Brain microvascular endothelial cell (primary cell): ENCODE data around the gene SPATA12.

ENCODE experiments used
- DNase-seq: peaks from one replicate; pipeline ENCODE4 v3.0.0-alpha.2; 2020
- H3K27ac ChIP-seq: fragments of 250-450 bp; sonication (Bioruptor Pico); 2 replicates; pipeline ENCODE4 v1.5.1; 2020; ENCODE audit warnings: mild to moderate bottlenecking, moderate library complexity
- H3K27me3 ChIP-seq: fragments of 250-450 bp; sonication (Bioruptor Pico); replicated peaks from 2 replicates; pipeline ENCODE4 v1.5.1; 2020; ENCODE audit warnings: mild to moderate bottlenecking
- H3K36me3 ChIP-seq: fragments of 250-450 bp; sonication (Bioruptor Pico); replicated peaks from 2 replicates; pipeline ENCODE4 v1.5.1; 2020; ENCODE audit warnings: mild to moderate bottlenecking
- H3K4me3 ChIP-seq: 2 replicates; pipeline ENCODE4 v1.5.1; 2011; ENCODE audit warnings: low read depth, mild to moderate bottlenecking, control low read depth, low read length, moderate library complexity
- in situ Hi-C: cut with HindIII; loops from 2 replicates; pipeline ENCODE4 v1.10.0; 2017; ENCODE audit warnings: low sequenced_read_pairs, low pct_ligation_motif_present
- TF ChIP-seq, protein P1 (sequence below): IDR thresholded peaks from 2 replicates; pipeline ENCODE4 v1.5.1; 2011; ENCODE audit warnings: low read depth, mild to moderate bottlenecking, moderate library complexity, low read length, control low read depth, inconsistent platforms; ENCODE audit errors: missing control alignments

The SPATA12 gene

GRCh38 chr3:57018246-57018645, 42.2 kb upstream of the SPATA12 start:
- H3K27me3 ChIP-seq = no peaks in the 10 kb centered on the region
- TF ChIP-seq, protein P1, sequence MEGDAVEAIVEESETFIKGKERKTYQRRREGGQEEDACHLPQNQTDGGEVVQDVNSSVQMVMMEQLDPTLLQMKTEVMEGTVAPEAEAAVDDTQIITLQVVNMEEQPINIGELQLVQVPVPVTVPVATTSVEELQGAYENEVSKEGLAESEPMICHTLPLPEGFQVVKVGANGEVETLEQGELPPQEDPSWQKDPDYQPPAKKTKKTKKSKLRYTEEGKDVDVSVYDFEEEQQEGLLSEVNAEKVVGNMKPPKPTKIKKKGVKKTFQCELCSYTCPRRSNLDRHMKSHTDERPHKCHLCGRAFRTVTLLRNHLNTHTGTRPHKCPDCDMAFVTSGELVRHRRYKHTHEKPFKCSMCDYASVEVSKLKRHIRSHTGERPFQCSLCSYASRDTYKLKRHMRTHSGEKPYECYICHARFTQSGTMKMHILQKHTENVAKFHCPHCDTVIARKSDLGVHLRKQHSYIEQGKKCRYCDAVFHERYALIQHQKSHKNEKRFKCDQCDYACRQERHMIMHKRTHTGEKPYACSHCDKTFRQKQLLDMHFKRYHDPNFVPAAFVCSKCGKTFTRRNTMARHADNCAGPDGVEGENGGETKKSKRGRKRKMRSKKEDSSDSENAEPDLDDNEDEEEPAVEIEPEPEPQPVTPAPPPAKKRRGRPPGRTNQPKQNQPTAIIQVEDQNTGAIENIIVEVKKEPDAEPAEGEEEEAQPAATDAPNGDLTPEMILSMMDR = no peak
- in situ Hi-C loops = no loop called here
- H3K4me3 ChIP-seq = no peak overlapping the region
- DNase-seq = no peak
- H3K27ac ChIP-seq = no peak overlapping the region
- H3K36me3 ChIP-seq = no peaks in the 10 kb centered on the region

DNA sequence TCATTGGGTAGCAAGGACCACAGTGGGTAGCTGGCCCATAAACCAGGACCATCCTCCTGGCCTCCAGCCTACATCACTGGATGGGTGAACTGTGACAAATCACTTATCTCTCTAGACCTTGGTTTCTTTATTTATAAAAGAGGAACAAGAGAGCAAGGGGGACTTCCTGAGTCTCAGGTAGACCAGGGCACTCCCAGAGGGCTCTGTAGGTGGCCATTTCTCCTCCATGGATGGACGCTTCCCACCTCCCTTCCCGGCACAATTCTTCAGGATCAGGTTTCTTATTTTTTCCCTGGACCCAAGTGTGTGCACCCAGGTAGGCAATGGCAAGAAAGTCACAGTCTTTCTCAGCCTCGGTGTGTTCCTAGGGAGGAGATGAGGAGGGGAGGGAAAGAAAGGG, 41.4 kb upstream of the SPATA12 start:
- H3K36me3 ChIP-seq = no peaks in the 10 kb centered on the region
- no peak overlapping the region for H3K4me3 ChIP-seq
- in situ Hi-C loops = no loop called here
- H3K27me3 ChIP-seq = no peaks in the 10 kb centered on the region
- no peak for DNase-seq
- no peak overlapping the region for H3K27ac ChIP-seq
- TF ChIP-seq, protein P1 = no peak

DNA sequence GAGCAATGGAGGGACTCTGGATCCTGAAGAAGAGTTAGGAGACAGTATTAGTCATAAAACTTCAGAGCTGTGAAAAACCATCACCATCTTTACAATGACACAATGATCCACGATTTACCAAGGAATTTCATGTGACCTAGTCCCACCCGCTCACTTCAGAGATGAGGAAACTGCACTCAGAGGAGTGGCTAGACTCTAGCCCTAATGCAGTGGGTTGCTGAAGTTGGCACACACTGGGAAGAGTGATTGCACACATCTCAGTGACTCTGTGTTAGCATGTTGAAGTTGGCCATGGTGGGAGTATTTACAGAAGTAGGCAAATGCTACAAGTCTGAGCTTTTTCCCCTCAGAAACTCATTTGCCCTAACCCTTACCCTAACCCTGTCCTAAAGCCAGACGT, 35.2 kb upstream of the SPATA12 start:
- H3K27ac ChIP-seq = no peak overlapping the region
- TF ChIP-seq, protein P1 = no peak
- DNase-seq = no peak
- H3K36me3 ChIP-seq = no peaks in the 10 kb centered on the region
- no peaks in the 10 kb centered on the region for H3K27me3 ChIP-seq
- in situ Hi-C loops = no loop called here
- no peak overlapping the region for H3K4me3 ChIP-seq

- TF ChIP-seq, protein P1 = no peak
- Histone ChIP-seq H3K36me3 (no peaks in the 10 kb centered on the region), H3K27me3 (no peaks in the 10 kb centered on the region), H3K4me3 (no peak overlapping the region), H3K27ac (no peak overlapping the region)
- in situ Hi-C loops = no loop called here
- peak; percentile 68 for DNase-seq
Observed at GRCh38 chr3:57026944-57027343, 33.5 kb upstream of the SPATA12 start.

- Histone ChIP-seq H3K4me3 (no peak overlapping the region), H3K27ac (no peak overlapping the region), H3K27me3 (no peaks in the 10 kb centered on the region), H3K36me3 (no peaks in the 10 kb centered on the region)
- in situ Hi-C loops = no loop called here
- TF ChIP-seq, protein P1 = no peak
- DNase-seq = no peak
Observed at GRCh38 chr3:57029383-57029782, 31.1 kb upstream of the SPATA12 start.

GRCh38 chr3:57029924-57030323, 30.5 kb upstream of the SPATA12 start:
- Histone ChIP-seq H3K36me3 (no peaks in the 10 kb centered on the region), H3K27me3 (no peaks in the 10 kb centered on the region), H3K4me3 (no peak overlapping the region), H3K27ac (no peak overlapping the region)
- in situ Hi-C loops = no loop called here
- DNase-seq = no peak
- TF ChIP-seq, protein P1 = no peak
